K562 (cell line): Measurements from ENCODE around the gene BZW1. TPM values are rescaled to one million over a fixed set of nuclear protein-coding genes. Genes with fewer than 3 reads are reported as not detected.

ENCODE experiments used
- ATF1 ChIP-seq, 2 experiments: fragments of 450-650 bp in 1 of 2; IDR thresholded peaks; 2 replicates each; pipeline ENCODE4 v1.6.1; 2016; ENCODE audit warnings: missing compliant biosample characterization in 1 of 2, missing genetic modification characterization in 1 of 2
- CHD1 ChIP-seq: fragments of 200-600 bp; sonication (generic); IDR thresholded peaks from one replicate; pipeline ENCODE4 v1.6.1; 2012; ENCODE audit warnings: mild to moderate bottlenecking, moderate library complexity, low read length, inconsistent platforms
- CREB1 ChIP-seq, 2 experiments: sonication (generic) in 1 of 2; formaldehyde crosslinking in 1 of 2; IDR thresholded peaks; 2 replicates each; pipeline versions ENCODE4 v1.6.1 to v1.8.0; 2012 to 2022; ENCODE audit warnings: inconsistent platforms in 1 of 2, mild to moderate bottlenecking in 1 of 2, missing genetic modification reagents in 1 of 2, moderate library complexity in 1 of 2
- ZBED1 ChIP-seq: IDR thresholded peaks from 2 replicates; pipeline ENCODE4 v1.6.1; 2014
- ZNF224 ChIP-seq: sonication (generic); formaldehyde crosslinking; IDR thresholded peaks from 2 replicates; pipeline ENCODE4 v1.8.0; 2022; ENCODE audit warnings: mild to moderate bottlenecking, missing genetic modification reagents
- ZNF316 ChIP-seq: fragments of 450-650 bp; IDR thresholded peaks from 2 replicates; pipeline ENCODE4 v1.6.1; 2016
- ZZZ3 ChIP-seq: fragments of 450-650 bp; IDR thresholded peaks from 2 replicates; pipeline ENCODE4 v1.6.1; 2016; ENCODE audit warnings: antibody characterized with exemption, mild to moderate bottlenecking, moderate library complexity
- polyA plus RNA-seq, 8 experiments: library from polyadenylated mRNA; depleted of rRNA in 4 of 8; stranded (reverse) in 5 of 8; unstranded in 3 of 8; fragments of >200 nt; fragmentation: Nextera tagmentation in 2 of 8; fragmentation: Illumina TruSeq in 1 of 8; extraction: Ambion mirVana in 2 of 8; extraction: Trizol in 1 of 8; gene quantifications; 2 replicates each; pipeline versions ENCODE4 v1.2.1 to v1.2.3, GENCODE V29; 2011 to 2014; ENCODE audit warnings: inconsistent platforms in 1 of 8, missing spikeins in 1 of 8
- total RNA-seq, 7 experiments: library from RNA; depleted of rRNA in 6 of 7; stranded (reverse); fragments of >200 nt in 6 of 7; fragmentation: Illumina TruSeq in 2 of 7; extraction: Trizol in 2 of 7; gene quantifications; 2 replicates each; pipeline versions ENCODE4 v1.2.1 to v1.2.3, GENCODE V29; 2011 to 2021; ENCODE audit warnings: low replicate concordance in 1 of 7
- TF ChIP-seq, protein P1 (sequence below), 2 experiments: fragments of 450-650 bp; IDR thresholded peaks; 2 replicates each; pipeline ENCODE4 v1.6.1; 2018; ENCODE audit warnings: mild to moderate bottlenecking in 2 of 2, low read depth in 1 of 2; ENCODE audit not compliant: partially characterized antibody in 2 of 2
- TF ChIP-seq, protein P2 (sequence below), 2 experiments: fragments of 450-650 bp; formaldehyde crosslinking in 1 of 2; IDR thresholded peaks; 2 replicates each; pipeline versions ENCODE4 v1.4.0 to v1.6.1; 2014 to 2020; ENCODE audit warnings: mild to moderate bottlenecking in 2 of 2, borderline replicate concordance in 1 of 2, low read depth in 1 of 2
- TF ChIP-seq, protein P3 (sequence below): sonication (generic); formaldehyde crosslinking; IDR thresholded peaks from 2 replicates; pipeline ENCODE4 v1.8.1; 2023; ENCODE audit warnings: mild to moderate bottlenecking, missing genetic modification reagents
- TF ChIP-seq, protein P4 (sequence below): fragments of 450-650 bp; IDR thresholded peaks from 2 replicates; pipeline ENCODE4 v1.6.1; 2017; ENCODE audit warnings: antibody characterized with exemption

Gene BZW1
- total and polyA plus RNA-seq, 9 of the 15 experiments (the other 6 are each of a cell fraction or from before 2014, with no cell fraction given), result 110 to 244 (median 198) TPM

DNA sequence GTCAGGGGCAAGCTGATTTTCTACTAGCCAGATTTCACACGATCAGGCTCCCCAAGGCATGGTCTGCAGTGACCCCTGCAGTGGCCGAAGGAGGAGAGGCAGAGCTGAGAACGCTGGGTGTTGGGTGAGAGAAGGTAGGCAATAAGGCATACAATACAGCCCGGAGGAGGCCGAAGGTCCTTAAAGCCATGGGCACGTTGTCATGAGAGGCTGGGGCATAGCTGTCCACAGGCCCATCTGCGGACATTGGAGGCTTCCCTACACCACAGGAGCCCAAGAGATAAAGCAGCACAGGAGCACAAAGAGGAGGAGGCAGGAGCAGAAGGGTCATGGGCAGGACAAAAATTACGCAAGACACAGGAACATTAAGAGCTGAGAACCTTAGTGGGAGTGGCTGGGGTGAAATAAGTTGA is 16.7 kb upstream of the BZW1 start (continued):
- TF ChIP-seq, protein P1, sequence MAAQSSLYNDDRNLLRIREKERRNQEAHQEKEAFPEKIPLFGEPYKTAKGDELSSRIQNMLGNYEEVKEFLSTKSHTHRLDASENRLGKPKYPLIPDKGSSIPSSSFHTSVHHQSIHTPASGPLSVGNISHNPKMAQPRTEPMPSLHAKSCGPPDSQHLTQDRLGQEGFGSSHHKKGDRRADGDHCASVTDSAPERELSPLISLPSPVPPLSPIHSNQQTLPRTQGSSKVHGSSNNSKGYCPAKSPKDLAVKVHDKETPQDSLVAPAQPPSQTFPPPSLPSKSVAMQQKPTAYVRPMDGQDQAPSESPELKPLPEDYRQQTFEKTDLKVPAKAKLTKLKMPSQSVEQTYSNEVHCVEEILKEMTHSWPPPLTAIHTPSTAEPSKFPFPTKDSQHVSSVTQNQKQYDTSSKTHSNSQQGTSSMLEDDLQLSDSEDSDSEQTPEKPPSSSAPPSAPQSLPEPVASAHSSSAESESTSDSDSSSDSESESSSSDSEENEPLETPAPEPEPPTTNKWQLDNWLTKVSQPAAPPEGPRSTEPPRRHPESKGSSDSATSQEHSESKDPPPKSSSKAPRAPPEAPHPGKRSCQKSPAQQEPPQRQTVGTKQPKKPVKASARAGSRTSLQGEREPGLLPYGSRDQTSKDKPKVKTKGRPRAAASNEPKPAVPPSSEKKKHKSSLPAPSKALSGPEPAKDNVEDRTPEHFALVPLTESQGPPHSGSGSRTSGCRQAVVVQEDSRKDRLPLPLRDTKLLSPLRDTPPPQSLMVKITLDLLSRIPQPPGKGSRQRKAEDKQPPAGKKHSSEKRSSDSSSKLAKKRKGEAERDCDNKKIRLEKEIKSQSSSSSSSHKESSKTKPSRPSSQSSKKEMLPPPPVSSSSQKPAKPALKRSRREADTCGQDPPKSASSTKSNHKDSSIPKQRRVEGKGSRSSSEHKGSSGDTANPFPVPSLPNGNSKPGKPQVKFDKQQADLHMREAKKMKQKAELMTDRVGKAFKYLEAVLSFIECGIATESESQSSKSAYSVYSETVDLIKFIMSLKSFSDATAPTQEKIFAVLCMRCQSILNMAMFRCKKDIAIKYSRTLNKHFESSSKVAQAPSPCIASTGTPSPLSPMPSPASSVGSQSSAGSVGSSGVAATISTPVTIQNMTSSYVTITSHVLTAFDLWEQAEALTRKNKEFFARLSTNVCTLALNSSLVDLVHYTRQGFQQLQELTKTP (IDR thresholded peaks at IDR 0.05; ENCODE audit: low read depth in 1 of 2, partially characterized antibody in 2 of 2), result peak in 1 of 2 experiments; percentile 83
- TF ChIP-seq ZZZ3 (no peak), ZBED1 (no peak), ZNF316 (no peak), CHD1 (no peak), CREB1 (IDR thresholded peaks at IDR 0.05) (no peak), CREB1 (CRISPR knock-in tag; IDR thresholded peaks at IDR 0.05) (no peak), ATF1 (CRISPR knock-in tag; IDR thresholded peaks at IDR 0.05) (no peak), ATF1 (tag; IDR thresholded peaks at IDR 0.05) (peak; percentile 28; the same call in 1 of the 2 replicates), ZNF224 (CRISPR knock-in tag) (no peak)
- TF ChIP-seq, protein P2, sequence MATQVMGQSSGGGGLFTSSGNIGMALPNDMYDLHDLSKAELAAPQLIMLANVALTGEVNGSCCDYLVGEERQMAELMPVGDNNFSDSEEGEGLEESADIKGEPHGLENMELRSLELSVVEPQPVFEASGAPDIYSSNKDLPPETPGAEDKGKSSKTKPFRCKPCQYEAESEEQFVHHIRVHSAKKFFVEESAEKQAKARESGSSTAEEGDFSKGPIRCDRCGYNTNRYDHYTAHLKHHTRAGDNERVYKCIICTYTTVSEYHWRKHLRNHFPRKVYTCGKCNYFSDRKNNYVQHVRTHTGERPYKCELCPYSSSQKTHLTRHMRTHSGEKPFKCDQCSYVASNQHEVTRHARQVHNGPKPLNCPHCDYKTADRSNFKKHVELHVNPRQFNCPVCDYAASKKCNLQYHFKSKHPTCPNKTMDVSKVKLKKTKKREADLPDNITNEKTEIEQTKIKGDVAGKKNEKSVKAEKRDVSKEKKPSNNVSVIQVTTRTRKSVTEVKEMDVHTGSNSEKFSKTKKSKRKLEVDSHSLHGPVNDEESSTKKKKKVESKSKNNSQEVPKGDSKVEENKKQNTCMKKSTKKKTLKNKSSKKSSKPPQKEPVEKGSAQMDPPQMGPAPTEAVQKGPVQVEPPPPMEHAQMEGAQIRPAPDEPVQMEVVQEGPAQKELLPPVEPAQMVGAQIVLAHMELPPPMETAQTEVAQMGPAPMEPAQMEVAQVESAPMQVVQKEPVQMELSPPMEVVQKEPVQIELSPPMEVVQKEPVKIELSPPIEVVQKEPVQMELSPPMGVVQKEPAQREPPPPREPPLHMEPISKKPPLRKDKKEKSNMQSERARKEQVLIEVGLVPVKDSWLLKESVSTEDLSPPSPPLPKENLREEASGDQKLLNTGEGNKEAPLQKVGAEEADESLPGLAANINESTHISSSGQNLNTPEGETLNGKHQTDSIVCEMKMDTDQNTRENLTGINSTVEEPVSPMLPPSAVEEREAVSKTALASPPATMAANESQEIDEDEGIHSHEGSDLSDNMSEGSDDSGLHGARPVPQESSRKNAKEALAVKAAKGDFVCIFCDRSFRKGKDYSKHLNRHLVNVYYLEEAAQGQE (IDR thresholded peaks at IDR 0.05; ENCODE audit: borderline replicate concordance), result peak; percentile 25
- TF ChIP-seq, protein P2 (CRISPR knock-in tag; IDR thresholded peaks at IDR 0.05; ENCODE audit: low read depth), result no peak
- TF ChIP-seq, protein P3, sequence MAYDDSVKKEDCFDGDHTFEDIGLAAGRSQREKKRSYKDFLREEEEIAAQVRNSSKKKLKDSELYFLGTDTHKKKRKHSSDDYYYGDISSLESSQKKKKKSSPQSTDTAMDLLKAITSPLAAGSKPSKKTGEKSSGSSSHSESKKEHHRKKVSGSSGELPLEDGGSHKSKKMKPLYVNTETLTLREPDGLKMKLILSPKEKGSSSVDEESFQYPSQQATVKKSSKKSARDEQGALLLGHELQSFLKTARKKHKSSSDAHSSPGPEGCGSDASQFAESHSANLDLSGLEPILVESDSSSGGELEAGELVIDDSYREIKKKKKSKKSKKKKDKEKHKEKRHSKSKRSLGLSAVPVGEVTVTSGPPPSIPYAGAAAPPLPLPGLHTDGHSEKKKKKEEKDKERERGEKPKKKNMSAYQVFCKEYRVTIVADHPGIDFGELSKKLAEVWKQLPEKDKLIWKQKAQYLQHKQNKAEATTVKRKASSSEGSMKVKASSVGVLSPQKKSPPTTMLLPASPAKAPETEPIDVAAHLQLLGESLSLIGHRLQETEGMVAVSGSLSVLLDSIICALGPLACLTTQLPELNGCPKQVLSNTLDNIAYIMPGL, result no peak
- TF ChIP-seq, protein P4, sequence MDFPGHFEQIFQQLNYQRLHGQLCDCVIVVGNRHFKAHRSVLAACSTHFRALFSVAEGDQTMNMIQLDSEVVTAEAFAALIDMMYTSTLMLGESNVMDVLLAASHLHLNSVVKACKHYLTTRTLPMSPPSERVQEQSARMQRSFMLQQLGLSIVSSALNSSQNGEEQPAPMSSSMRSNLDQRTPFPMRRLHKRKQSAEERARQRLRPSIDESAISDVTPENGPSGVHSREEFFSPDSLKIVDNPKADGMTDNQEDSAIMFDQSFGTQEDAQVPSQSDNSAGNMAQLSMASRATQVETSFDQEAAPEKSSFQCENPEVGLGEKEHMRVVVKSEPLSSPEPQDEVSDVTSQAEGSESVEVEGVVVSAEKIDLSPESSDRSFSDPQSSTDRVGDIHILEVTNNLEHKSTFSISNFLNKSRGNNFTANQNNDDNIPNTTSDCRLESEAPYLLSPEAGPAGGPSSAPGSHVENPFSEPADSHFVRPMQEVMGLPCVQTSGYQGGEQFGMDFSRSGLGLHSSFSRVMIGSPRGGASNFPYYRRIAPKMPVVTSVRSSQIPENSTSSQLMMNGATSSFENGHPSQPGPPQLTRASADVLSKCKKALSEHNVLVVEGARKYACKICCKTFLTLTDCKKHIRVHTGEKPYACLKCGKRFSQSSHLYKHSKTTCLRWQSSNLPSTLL, result no peak
